Measurements from ENCODE around the gene REN. TPM values are rescaled to one million over a fixed set of nuclear protein-coding genes. Genes with fewer than 3 reads are reported as not detected.

The REN gene
- total RNA-seq, 1 donor from 2014 or later = not detected

DNA sequence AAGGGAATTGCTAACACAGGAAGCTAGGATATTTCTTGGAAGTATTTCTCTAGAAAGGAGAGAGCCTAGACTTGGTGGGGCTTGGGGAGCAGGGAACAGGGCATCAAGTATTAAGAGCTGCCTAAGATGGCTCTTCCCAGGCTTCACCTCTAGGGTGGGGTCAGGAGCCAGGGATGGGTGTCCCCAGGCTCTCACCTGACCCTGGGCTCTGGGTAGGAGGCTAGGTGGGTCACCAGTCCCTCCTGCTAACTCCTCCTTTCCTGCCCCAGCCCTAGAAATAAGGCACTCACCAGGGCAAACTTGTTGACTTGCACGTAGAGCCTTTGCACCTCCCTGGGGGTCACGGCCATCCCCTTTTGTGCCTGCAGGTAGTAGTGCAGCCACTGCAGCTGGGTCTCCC, 29.3 kb downstream of the REN start:
- TF ChIP-seq, protein P1, sequence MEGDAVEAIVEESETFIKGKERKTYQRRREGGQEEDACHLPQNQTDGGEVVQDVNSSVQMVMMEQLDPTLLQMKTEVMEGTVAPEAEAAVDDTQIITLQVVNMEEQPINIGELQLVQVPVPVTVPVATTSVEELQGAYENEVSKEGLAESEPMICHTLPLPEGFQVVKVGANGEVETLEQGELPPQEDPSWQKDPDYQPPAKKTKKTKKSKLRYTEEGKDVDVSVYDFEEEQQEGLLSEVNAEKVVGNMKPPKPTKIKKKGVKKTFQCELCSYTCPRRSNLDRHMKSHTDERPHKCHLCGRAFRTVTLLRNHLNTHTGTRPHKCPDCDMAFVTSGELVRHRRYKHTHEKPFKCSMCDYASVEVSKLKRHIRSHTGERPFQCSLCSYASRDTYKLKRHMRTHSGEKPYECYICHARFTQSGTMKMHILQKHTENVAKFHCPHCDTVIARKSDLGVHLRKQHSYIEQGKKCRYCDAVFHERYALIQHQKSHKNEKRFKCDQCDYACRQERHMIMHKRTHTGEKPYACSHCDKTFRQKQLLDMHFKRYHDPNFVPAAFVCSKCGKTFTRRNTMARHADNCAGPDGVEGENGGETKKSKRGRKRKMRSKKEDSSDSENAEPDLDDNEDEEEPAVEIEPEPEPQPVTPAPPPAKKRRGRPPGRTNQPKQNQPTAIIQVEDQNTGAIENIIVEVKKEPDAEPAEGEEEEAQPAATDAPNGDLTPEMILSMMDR (IDR thresholded peaks at IDR 0.05) = no peak
- H3K36me3 ChIP-seq = peaks cover 34 to 67% of the 10 kb centered on the region in 2 donors
- intact Hi-C loops (cut with DNase I) = no loop called here
- H3K27ac ChIP-seq = no peak overlapping the region
- H3K4me1 ChIP-seq = no peaks in the 10 kb centered on the region
- no peak overlapping the region for H3K4me3 ChIP-seq
- H3K9me3 ChIP-seq = no peaks in the 10 kb centered on the region
- DNase-seq (ENCODE audit: low spot score in 2 of 2) = no peak
- no peaks in the 10 kb centered on the region for H3K27me3 ChIP-seq

DNA sequence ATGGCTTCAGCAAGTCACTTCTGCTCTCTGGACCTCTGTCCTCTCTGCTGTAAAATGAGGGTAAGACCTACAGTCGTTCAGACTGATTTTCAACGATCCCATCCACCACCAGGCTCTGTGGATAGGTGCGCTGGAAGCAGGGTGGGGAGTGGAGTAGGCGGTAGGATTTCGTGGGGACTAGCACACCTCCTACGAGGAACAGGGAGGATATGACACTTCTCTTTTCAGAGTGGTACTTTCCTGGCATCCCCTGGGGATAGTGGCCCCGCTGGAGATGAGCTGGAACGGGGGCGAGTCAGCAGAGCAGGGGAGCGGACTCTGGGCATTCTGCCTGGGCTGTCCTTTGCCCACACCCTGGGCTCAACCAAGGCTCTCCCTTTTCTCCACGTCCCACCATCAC, 32.0 kb downstream of the REN start:
- H3K9me3 ChIP-seq = no peaks in the 10 kb centered on the region
- no peak for DNase-seq (ENCODE audit: low spot score in 2 of 2)
- H3K4me1 ChIP-seq = peaks cover 0 to 10% of the 10 kb centered on the region in 2 donors
- no peak overlapping the region for H3K27ac ChIP-seq
- intact Hi-C loops (cut with DNase I) = no loop called here
- peaks cover 24 to 44% of the 10 kb centered on the region in 2 donors for H3K36me3 ChIP-seq
- H3K4me3 ChIP-seq = no peak overlapping the region
- TF ChIP-seq, protein P1 (IDR thresholded peaks at IDR 0.05) = no peak
- no peaks in the 10 kb centered on the region for H3K27me3 ChIP-seq

DNA sequence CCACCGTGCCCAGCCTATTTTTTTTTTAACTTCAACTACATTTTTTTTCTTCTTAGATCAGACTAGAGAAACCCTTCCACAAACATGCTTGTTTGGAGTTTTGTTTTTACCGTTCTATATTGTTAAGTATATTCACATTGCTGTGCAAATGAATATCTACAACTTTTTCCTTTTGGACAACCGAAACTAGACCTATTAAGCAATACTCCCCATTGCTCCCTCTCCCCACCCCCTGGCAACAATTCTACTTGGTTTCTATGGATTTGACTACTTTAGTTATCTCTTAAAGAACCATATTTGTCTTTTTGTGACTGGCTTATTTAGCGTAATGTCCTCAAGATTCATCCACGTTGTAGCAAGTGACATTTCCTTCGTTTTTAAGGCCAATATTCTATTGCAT, 33.4 kb downstream of the REN start:
- Histone ChIP-seq H3K27me3 (no peaks in the 10 kb centered on the region), H3K4me1 (peaks cover 0 to 15% of the 10 kb centered on the region in 2 donors), H3K27ac (no peak overlapping the region), H3K4me3 (no peak overlapping the region), H3K9me3 (no peaks in the 10 kb centered on the region), H3K36me3 (peaks cover 17 to 30% of the 10 kb centered on the region in 2 donors)
- intact Hi-C loops (cut with DNase I) = no loop called here
- TF ChIP-seq, protein P1 (IDR thresholded peaks at IDR 0.05) = no peak
- no peak for DNase-seq (ENCODE audit: low spot score in 2 of 2)

DNA sequence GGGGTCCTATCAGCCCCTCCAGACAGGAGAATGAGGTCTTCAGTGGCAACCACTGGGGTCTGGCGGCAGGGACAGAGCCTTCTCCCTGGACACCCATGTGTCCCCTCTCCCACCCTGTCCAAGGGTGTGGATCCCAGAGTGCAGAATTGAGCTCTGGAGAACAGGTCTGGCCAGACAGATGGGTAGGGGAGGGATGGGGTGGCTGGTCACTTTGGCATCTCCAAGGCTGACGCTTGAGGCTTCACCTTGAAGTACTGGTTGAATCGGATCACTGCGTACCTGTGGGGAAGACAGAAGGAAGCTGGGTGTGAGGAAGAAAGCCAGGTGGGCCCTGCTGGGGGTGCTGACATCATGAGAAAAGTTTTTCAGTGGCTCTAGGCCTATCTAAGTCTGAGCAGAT, 34.2 kb downstream of the REN start:
- no peak overlapping the region for H3K27ac ChIP-seq

DNA sequence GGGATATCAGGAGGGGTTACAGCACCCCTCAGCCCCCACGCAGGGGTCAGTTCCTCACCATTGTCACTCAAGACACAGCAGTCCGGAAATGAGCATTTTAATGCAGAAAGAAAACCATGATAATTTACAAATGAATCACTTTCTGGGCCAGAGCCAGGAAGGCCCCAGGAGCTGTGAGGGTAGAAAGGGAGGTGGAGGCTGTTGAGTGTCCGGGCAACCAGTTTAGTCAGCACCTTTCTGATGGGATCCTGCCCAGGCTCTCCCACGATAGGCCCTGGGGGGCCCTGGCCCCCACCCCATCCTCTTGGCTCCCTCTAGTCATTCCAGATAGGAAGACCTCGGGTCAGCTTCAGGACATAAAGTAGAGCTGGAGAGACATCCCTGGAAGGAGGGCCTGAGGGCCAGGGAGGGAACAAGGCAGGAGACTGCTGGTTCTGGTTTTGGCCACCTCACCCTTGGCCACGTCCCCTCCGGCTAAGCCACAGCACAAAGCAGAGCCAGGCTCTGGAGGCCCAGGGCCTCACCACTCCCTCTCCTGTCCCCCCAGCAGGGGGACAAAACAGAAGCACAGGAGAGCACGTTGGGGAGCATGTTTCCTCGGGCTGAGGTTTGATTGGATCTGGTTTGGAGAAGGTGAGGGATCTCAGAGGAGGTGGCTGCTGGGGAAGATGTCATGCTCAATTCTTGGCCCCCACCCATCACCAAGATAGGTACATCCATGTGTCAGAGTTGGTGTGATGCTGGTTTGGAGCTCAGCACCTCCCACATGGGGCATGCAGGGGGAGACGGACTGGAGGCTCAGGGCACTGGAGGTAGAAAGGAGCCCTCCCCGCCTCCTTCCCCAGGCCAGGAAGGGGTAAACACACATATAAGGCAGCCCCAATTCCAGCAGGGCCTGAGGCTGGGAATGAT, 34.9 kb downstream of the REN start:
- TF ChIP-seq, protein P1 (IDR thresholded peaks at IDR 0.05) = no peak
- H3K27me3 ChIP-seq = no peaks in the 10 kb centered on the region
- intact Hi-C loops (cut with DNase I) = no loop called here
- peaks cover 0 to 23% of the 10 kb centered on the region in 2 donors for H3K4me1 ChIP-seq
- H3K4me3 ChIP-seq = no peak overlapping the region
- peaks cover 6 to 22% of the 10 kb centered on the region in 2 donors for H3K36me3 ChIP-seq
- H3K9me3 ChIP-seq = no peaks in the 10 kb centered on the region
- no peak for DNase-seq (ENCODE audit: low spot score in 2 of 2)
- peak overlapping the region; percentile 4 to 53 for H3K27ac ChIP-seq

More for the DNA sequence above, 34.2 kb downstream of the REN start:
- Histone ChIP-seq H3K27me3 (no peaks in the 10 kb centered on the region), H3K4me1 (peaks cover 0 to 21% of the 10 kb centered on the region in 2 donors), H3K4me3 (no peak overlapping the region), H3K9me3 (no peaks in the 10 kb centered on the region), H3K36me3 (peaks cover 9 to 26% of the 10 kb centered on the region in 2 donors)
- TF ChIP-seq, protein P1 (IDR thresholded peaks at IDR 0.05) = no peak
- no peak for DNase-seq (ENCODE audit: low spot score in 2 of 2)
- intact Hi-C loops (cut with DNase I) = no loop called here
